ENCODE measurements around the gene KIAA0930.

GRCh38 chr22:45240104-45240809 is 437 bp downstream of the KIAA0930 start:
- TF ChIP-seq POLR2A (IDR thresholded peaks at IDR 0.05) (no peak), CTCF (IDR thresholded peaks at IDR 0.05) (no peak), EP300 (IDR thresholded peaks at IDR 0.05) (no peak)
